T-helper 2 cell treated with Interferon-gamma antibody and Interleukin-4, amounts not matched to agents 5 μg/mL and 100 μg/mL, for 36 hours (primary cell): ENCODE measurements around the gene VAMP5.

Source experiments
- DNase-seq: peaks from one replicate; pipeline ENCODE4 v3.0.0; 2021; ENCODE audit warnings: low spot score
- H3K27ac Mint-ChIP-seq: one replicate; pipeline ENCODE4 v1.8.0; 2021; ENCODE audit warnings: mild to moderate bottlenecking, mixed read lengths
- H3K27me3 Mint-ChIP-seq: one replicate; pipeline ENCODE4 v1.8.0; 2021; ENCODE audit warnings: low read depth, mixed read lengths
- H3K36me3 Mint-ChIP-seq: one replicate; pipeline ENCODE4 v1.8.0; 2021; ENCODE audit warnings: low read depth, mixed read lengths
- H3K4me1 Mint-ChIP-seq: one replicate; pipeline ENCODE4 v1.8.0; 2021; ENCODE audit warnings: low read depth, mixed read lengths
- H3K4me3 Mint-ChIP-seq: one replicate; pipeline ENCODE4 v1.8.0; 2022; ENCODE audit warnings: mild to moderate bottlenecking, moderate library complexity, mixed read lengths
- H3K9me3 Mint-ChIP-seq: one replicate; pipeline ENCODE4 v1.8.0; 2021; ENCODE audit warnings: mixed read lengths

The VAMP5 gene

DNA sequence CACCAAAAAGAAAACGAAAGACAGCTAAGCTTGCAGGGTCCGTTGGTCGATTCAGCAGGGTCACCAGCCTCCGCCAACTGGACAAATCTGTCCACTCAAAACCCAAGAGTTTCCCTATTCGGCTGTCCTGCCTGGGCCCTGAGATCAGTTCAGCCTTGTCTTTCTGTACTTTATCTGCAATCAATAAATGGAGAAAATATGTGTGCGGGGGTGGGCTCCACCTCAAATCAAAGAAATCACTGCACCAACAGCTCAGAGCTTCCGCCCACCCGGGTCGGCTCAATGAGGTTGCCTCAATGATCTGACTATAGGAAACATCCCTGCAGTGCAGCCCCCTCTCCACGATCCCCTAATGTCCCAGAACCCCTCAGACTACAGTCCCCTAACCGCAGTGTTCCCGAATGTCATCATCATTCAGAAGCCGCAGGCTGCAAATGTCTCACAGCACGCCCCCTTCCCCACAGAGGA, 23.4 kb upstream of the VAMP5 start:
- Mint-ChIP-seq H3K4me1 (peaks cover 24% of the 10 kb centered on the region), H3K9me3 (no peaks in the 10 kb centered on the region), H3K27me3 (no peaks in the 10 kb centered on the region), H3K4me3 (peak overlapping the region; percentile 95), H3K27ac (peak overlapping the region; percentile 96), H3K36me3 (peaks cover 7% of the 10 kb centered on the region)
- DNase-seq = no peak

DNA sequence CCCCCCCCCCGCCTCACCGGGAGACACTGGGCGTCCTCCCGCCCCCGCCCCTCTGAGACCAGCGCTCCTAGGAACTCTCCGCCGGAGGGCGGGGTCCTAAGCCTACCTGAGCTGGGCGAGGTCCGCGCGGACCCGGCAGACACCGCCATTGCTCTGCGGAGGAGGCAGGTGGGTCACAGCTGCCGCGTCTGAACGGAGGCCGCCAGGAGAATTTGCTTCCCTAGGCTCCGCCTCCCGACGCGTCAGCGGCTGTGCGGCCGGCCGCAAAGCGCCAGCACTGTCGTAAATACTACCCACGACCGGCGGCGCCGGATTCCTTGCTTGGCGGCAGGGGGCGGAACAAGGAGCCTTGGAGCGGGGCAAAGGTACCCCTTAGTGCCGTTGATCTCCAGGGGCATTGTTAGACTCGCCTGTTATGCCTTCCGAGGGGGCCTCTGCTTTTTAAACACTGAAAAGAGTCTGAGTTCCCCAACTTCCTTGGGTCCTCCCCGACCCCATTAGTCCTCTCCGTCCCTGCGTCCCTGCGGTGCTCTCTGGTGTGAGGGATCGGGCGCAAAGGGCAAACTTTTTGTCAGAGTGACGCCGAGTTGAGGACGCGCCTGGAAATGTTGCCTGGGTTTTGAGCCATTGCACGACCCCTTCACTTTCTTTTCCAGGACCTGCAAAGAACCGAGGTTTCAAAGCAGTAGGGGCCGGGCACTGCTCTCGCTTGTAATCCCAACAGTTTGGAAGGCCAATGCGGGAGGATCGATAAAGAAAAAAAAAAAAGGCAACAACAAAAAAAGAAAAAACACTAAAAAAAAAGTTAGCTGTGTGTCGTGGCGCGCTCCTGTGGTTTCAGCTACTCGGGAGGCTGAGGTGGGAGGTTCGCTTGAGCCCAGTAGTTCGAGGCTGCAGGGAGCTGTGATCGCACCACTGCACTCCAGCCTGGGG, 22.7 kb upstream of the VAMP5 start, which contains the start of gene GGCX:
TSS of gene GGCX (minus strand) at position 214 of the 933 bp plus-strand sequence. CDS start at position 149, 65 bp downstream.
- Mint-ChIP-seq H3K4me1 (peaks cover 24% of the 10 kb centered on the region), H3K36me3 (peaks cover 7% of the 10 kb centered on the region), H3K4me3 (peak within 1 kb of the TSS; percentile 95), H3K27me3 (no peaks in the 10 kb centered on the region), H3K27ac (peak within 1 kb of the TSS; percentile 96), H3K9me3 (no peaks in the 10 kb centered on the region)
- DNase-seq = peak; percentile 87

DNA sequence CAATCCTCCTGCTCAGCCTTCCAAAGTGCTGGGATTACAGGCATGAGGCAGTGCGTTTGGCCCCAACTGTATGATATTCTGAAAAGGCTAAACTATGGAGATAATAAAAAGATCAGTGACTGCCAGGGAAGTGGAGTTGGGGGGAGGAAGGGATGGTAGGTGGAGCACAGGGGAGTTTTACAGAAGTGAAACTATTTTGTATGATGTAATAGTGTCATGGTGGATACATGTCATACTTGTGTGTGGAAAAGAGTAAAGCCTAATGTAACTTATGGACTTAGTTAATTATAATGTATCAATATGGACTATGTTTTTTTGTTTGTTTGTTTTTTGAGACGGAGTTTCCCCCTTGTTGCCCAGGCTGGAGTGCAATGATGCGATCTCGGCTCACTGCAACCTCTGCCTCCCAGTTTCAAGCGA, 20.1 kb upstream of the VAMP5 start:
- Mint-ChIP-seq H3K4me3 (no peak overlapping the region), H3K36me3 (no peaks in the 10 kb centered on the region), H3K9me3 (no peaks in the 10 kb centered on the region), H3K4me1 (peaks cover 24% of the 10 kb centered on the region), H3K27me3 (no peaks in the 10 kb centered on the region), H3K27ac (no peak overlapping the region)
- DNase-seq = no peak

DNA sequence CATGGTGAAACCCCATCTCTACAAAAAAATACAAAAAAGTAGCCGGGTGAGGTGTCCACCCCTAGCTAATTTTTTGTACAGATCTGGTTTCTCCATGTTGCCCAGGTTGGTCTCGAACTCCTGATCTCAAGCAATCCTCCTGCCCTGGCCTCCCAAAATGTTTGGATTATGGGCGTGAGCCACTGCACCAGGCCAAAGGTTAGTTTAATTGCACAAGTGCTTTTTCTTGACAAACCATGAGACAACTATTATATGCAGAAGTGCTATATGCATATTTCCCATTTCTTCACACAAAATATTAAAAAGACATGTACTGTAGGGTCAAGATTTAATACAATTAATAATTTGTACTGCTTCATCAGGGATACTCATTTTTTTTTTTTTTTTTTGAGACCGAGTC, 18.0 kb upstream of the VAMP5 start:
- Mint-ChIP-seq H3K27ac (no peak overlapping the region), H3K4me1 (peaks cover 11% of the 10 kb centered on the region), H3K4me3 (no peak overlapping the region)

DNA sequence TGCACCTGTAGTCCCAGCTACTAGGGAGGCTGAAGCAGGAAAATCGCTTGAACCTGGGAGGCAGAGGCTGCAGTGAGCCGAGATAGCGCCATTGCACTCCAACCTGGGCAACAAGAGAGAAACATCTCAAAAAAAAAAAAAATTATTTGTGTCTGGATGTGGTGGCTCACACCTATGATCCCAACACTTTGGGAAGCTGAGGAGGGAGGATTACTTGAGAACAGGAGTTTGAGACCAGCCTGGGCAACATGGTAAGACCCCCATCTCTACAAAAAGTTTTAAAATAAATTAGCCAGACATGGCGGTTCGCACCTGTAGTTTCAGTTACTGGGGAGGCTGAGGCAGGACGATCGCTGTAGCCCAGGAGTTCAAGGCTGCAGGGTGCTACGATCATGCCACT, 8.5 kb upstream of the VAMP5 start:
- H3K36me3 Mint-ChIP-seq = peaks cover 16% of the 10 kb centered on the region
- peaks cover 17% of the 10 kb centered on the region for H3K27me3 Mint-ChIP-seq
- H3K27ac Mint-ChIP-seq = no peak overlapping the region
- H3K4me3 Mint-ChIP-seq = no peak overlapping the region
- no peak for DNase-seq
- no peaks in the 10 kb centered on the region for H3K9me3 Mint-ChIP-seq
- peaks cover 25% of the 10 kb centered on the region for H3K4me1 Mint-ChIP-seq

More for the DNA sequence above, 18.0 kb upstream of the VAMP5 start:
- Mint-ChIP-seq H3K36me3 (no peaks in the 10 kb centered on the region), H3K27me3 (peaks cover 12% of the 10 kb centered on the region), H3K9me3 (no peaks in the 10 kb centered on the region)
- DNase-seq = no peak

DNA sequence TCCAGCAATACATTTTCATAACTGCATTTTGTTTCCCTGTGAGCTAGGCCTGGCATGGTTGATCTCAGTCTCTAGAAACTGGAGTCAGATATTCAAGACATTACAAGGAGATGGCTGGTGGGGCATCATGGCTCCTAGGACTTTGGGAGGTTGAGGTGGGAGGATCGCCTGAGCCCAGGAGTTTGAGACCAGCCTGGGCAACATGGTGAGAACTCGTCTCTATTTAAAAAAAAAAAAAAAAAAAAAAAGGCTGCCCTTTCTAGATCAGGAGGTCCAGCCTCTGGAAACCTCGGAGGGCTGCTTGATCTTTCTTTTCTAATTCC, 7.2 kb upstream of the VAMP5 start:
- H3K27me3 Mint-ChIP-seq = peaks cover 6% of the 10 kb centered on the region

DNA sequence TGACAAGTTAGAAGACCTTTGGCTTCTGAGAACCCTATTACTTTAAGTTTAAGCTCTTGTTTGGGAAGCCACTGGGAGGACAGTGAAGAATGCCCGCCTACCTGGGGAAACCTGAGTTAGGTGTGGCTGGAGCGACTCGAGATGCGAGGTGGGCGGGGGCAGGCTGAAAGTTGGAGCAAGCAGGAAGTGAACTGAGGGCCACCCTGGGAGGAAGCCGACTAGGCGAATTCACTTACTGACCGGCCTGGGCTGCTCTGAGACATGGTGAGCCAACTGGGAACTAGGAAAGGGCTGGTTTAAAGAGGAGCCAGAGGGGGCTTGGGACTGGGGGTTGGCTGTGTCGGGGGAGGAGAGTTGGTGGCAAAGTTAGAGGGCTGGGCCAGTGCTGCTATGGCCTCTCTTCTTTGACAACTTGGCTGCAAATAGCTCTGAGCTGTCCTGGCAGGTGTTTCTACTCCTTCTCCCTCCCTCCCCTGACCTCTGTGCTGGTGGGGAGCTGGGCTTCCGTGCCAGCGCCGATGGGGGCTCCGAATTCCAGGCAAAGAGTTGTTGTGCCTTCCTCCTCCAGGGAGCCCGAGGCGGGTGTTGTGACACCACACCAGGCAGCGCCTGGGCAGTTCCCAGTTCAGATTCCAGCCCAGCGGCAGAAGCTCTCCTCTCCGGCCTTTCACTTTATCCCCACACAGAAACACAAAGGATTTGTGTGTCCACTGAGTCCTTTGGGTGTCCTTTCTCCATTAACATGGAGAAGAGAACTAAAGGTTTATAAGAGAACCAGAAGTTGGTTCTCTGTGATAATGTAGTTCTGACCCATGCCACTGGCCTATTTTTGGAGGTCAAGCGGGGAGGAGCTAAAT, 6.6 kb upstream of the VAMP5 start, which contains the start of gene VAMP8:
TSS of gene VAMP8 (plus strand) at position 201 of the 857 bp plus-strand sequence. CDS start at position 262, 61 bp downstream.
- DNase-seq = peak; percentile 46

More for the DNA sequence above, 7.2 kb upstream of the VAMP5 start:
- Mint-ChIP-seq H3K9me3 (no peaks in the 10 kb centered on the region), H3K4me3 (peak overlapping the region; percentile 96), H3K4me1 (peaks cover 25% of the 10 kb centered on the region), H3K36me3 (peaks cover 23% of the 10 kb centered on the region), H3K27ac (peak overlapping the region; percentile 86)
- DNase-seq = no peak

DNA sequence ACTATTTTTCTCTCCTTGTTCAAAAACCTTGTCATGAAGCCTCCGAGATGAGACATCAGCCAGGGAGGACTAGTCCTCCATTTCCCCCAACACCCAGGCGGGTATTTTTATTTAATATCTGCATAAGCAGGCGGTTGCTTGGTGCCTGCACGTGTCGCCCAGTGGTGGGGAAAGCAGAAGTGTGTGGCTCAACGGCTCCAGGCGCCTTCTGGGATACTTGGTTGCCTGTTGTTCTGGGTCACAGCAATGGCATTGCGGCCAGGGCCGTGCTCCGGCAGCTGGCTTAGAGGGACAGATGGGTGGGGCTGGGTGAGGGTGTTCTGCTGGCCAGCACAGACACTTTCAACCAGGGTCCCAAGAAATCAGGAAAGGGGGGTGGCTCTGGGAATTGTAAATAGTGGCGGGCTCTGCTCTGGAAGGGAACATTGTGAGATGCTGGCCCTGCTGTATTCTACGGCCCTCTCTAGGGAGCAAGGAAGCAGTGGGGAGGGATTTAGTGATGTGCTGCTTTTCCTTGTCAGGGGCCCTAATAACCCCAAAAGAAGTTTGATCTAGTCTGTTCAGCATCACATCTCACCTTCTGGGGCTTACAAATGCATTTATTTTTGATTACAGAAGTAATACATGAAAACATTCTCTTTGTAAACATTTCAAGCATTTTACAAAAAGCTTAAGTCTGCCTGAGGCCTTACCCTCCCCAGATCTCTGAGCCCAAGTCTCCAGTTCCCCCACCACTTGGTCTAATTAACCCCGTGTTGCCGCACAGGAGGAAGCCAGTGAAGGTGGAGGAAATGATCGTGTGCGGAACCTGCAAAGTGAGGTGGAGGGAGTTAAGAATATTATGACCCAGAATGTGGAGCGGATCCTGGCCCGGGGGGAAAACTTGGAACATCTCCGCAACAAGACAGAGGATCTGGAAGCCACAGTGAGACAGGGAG, 5.7 kb upstream of the VAMP5 start:
- Mint-ChIP-seq H3K4me1 (peaks cover 29% of the 10 kb centered on the region), H3K36me3 (peaks cover 33% of the 10 kb centered on the region), H3K27me3 (no peaks in the 10 kb centered on the region), H3K27ac (peak overlapping the region; percentile 86), H3K4me3 (peak overlapping the region; percentile 96), H3K9me3 (no peaks in the 10 kb centered on the region)
- DNase-seq = no peak

More for the DNA sequence above, 6.6 kb upstream of the VAMP5 start, which contains the start of gene VAMP8:
- Mint-ChIP-seq H3K9me3 (no peaks in the 10 kb centered on the region), H3K4me3 (peak within 1 kb of the TSS; percentile 96), H3K27me3 (peaks cover 2% of the 10 kb centered on the region), H3K27ac (peak within 1 kb of the TSS; percentile 86), H3K4me1 (peaks cover 26% of the 10 kb centered on the region), H3K36me3 (peaks cover 27% of the 10 kb centered on the region)

DNA sequence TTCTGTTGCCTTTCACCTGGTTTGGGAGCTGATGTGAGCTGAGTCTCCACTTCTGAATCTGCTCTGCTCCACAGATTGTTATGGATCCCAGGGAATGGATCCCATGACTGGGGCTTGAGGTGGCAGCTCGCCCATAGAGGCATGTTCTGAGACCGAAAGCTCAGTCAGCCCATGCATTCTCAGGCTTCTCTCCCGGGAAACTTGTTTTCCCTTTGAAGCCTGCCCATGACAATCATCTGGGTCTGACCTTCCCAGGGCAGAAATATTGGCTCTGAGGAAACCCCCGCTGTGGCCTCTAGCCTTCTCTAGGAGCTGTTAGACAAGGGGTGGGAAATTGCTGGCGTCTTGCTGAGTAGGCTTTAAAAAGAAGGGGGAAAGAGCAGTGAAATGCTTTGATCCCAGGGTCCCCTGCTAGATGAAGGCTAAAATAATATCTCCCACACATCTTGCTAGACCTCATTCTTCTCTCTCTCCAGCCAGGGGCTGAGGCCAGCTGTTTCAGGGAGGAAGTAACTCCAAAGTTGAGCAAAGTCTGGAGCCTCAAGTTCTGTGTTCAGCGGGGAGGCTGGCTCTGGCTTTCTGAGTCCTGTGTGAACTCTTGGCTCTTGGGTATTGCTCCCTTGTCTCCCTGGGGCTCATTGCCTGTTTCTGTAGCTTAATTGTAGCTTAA, 4.8 kb upstream of the VAMP5 start:
- Mint-ChIP-seq H3K27ac (peak overlapping the region; percentile 86), H3K27me3 (no peaks in the 10 kb centered on the region), H3K36me3 (peaks cover 34% of the 10 kb centered on the region), H3K9me3 (no peaks in the 10 kb centered on the region), H3K4me1 (peaks cover 34% of the 10 kb centered on the region), H3K4me3 (peak overlapping the region; percentile 96)
- no peak for DNase-seq

DNA sequence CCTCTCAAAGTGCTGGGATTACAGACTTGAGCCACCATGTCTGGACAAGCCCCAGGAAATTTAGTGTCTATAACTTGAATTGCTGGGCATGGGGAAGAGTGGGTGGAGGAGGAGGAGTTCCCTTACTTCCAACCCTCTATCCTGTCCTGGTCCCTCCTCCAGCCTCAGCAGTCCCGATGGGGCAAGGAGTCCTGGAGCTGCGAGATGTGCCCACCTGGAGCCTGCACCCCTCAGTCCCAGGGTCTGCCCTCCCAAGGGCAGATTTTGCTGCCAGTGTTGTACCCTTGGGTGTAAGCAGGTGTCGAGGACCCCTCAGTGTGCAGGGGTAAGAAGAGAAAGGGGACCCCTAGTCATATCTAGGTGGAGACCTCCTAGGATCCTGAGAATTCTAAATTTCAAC, 4.0 kb upstream of the VAMP5 start:
- H3K27ac Mint-ChIP-seq = peak overlapping the region; percentile 55
- H3K4me1 Mint-ChIP-seq = peaks cover 38% of the 10 kb centered on the region
- peak overlapping the region; percentile 52 for H3K4me3 Mint-ChIP-seq
- H3K27me3 Mint-ChIP-seq = no peaks in the 10 kb centered on the region
- no peak for DNase-seq
- H3K36me3 Mint-ChIP-seq = peaks cover 34% of the 10 kb centered on the region
- no peaks in the 10 kb centered on the region for H3K9me3 Mint-ChIP-seq

DNA sequence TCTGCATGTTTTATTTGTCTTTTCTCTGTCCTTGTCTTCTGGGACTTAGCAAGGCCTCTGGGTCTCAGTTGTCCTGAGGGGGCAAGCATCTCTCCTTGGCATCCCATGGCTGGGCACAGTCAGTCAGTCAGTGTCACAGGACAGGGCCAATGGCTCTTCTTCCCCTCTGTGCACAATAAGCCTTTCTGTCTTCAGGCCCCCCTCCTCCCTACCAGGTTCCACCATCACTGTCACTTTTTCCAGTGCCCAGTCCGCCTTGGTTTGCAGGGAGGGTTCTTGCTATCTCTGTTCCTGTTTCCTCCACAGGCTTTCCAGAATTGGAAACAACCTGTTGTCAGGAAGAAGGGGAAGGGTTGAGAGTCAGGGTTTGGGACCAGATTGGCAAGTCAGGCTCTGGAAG, 1.7 kb upstream of the VAMP5 start:
- DNase-seq = no peak
- H3K27ac Mint-ChIP-seq = peak overlapping the region; percentile 74
- no peaks in the 10 kb centered on the region for H3K27me3 Mint-ChIP-seq
- peaks cover 34% of the 10 kb centered on the region for H3K36me3 Mint-ChIP-seq
- no peaks in the 10 kb centered on the region for H3K9me3 Mint-ChIP-seq
- peak overlapping the region; percentile 36 for H3K4me3 Mint-ChIP-seq
- peaks cover 49% of the 10 kb centered on the region for H3K4me1 Mint-ChIP-seq

DNA sequence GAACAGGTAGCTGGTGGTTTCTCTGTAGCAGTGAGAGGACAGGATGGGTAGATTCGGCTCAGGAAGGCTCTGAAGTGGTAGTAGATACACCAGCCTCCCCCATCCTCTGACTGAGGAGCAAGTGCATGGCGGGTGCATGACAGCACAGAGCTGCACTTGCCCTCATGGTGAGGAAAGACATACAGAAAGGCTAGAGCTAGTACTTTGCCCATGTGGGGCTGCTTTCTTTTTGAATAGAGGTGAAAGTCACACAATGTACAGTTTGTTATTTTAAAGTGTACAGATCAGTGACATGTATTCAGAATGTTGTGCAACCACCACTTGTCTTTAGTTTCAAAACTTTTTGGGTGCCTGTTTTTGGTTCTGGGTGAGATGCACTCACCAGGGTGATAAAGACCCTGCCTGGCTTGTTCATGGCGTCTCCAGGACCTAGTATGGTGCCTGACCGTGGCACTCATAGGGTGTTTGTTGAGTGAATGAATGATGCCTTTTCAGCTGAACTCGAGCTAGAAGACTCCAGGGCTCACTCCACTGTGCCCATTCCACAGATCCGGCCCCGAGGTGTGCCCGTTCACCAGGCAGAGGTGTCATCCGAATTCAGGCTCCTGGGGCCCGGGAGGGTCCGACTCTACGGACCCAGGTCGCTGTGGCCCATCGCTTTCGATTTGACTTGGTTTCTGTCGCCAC, 421 bp upstream of the VAMP5 start:
- peak overlapping the region; percentile 81 for H3K4me3 Mint-ChIP-seq
- H3K9me3 Mint-ChIP-seq = no peaks in the 10 kb centered on the region
- H3K4me1 Mint-ChIP-seq = peaks cover 46% of the 10 kb centered on the region
- DNase-seq = peak; percentile 40
- peak overlapping the region; percentile 83 for H3K27ac Mint-ChIP-seq
- H3K27me3 Mint-ChIP-seq = no peaks in the 10 kb centered on the region
- peaks cover 26% of the 10 kb centered on the region for H3K36me3 Mint-ChIP-seq
